Coronary artery (tissue), 2 donors: ENCODE measurements around the gene TUFM.
"Not testable (repeated sequence)": the region's sequence is repeated elsewhere in the genome, so short reads cannot be mapped to it uniquely, and the experiment has no call there.

Source experiments
- DNase-seq: peaks from one replicate; pipeline ENCODE4 v3.0.0-alpha.2; 2017; ENCODE audit warnings: low spot score
- H3K27ac ChIP-seq, 2 donors: fragments of 200-600 bp; sonication (generic); one replicate each; pipeline ENCODE4 v1.5.1; 2016 to 2019
- H3K4me3 ChIP-seq: fragments of 200-600 bp; sonication (generic); 2 replicates; pipeline ENCODE4 v1.5.1; 2016; ENCODE audit warnings: mild to moderate bottlenecking, moderate library complexity
- TF ChIP-seq, protein P1 (sequence below): fragments of 200-600 bp; sonication (generic); IDR thresholded peaks from one replicate; pipeline ENCODE4 v1.5.1; 2019; ENCODE audit warnings: antibody characterized with exemption

TUFM gene

DNA sequence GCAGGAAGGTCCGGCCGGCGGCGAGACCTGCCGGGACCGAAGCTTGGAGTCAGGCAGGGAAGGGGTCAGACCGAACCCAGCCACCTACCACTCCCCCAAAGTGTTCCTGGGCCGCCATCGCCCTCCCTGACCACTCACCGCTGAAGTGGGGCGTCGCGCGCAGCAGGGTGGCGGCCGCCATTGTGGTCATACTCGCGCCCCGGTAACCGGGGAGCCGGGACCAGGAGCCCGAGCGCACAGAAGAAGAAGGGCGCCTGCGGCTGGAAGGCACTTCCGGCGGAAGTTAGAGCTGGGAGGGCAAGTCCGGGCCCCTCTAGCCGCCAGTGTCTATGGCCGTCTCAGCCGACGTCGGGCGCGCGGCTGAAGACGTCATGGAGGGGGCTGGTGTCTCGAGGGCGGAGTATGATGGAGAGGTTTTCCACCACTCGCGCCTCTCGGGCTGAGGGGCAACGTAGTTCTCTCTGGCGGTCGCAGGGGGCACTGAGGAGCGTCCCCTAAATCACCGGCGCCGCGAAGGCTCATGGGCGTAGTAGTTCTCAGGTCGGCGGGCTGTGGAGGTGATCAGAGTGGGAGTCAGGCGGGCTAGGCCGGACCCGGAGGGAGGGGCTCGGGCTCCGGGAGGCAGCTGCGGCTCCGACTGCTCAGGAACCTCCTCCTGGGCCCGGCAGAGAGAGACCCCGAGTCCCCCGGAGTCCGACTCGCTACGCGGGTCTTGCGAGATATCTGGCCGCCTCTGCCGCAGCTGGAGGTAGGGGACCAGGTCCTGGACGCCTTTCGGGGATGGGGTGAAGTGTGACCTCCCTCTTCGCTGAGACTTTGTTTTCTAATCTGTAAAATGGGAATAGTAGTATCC, at the start of gene TUFM:
TSS of gene TUFM (minus strand) at position 269 of the 853 bp plus-strand sequence. CDS start at position 190, 79 bp downstream.
- DNase-seq, result peak; percentile 98
- TF ChIP-seq, protein P1, sequence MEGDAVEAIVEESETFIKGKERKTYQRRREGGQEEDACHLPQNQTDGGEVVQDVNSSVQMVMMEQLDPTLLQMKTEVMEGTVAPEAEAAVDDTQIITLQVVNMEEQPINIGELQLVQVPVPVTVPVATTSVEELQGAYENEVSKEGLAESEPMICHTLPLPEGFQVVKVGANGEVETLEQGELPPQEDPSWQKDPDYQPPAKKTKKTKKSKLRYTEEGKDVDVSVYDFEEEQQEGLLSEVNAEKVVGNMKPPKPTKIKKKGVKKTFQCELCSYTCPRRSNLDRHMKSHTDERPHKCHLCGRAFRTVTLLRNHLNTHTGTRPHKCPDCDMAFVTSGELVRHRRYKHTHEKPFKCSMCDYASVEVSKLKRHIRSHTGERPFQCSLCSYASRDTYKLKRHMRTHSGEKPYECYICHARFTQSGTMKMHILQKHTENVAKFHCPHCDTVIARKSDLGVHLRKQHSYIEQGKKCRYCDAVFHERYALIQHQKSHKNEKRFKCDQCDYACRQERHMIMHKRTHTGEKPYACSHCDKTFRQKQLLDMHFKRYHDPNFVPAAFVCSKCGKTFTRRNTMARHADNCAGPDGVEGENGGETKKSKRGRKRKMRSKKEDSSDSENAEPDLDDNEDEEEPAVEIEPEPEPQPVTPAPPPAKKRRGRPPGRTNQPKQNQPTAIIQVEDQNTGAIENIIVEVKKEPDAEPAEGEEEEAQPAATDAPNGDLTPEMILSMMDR, result peak; percentile 15
- Histone ChIP-seq H3K4me3 (peak within 1 kb of the TSS; percentile 90), H3K27ac (peak within 1 kb of the TSS; percentile 86 to 93)

DNA sequence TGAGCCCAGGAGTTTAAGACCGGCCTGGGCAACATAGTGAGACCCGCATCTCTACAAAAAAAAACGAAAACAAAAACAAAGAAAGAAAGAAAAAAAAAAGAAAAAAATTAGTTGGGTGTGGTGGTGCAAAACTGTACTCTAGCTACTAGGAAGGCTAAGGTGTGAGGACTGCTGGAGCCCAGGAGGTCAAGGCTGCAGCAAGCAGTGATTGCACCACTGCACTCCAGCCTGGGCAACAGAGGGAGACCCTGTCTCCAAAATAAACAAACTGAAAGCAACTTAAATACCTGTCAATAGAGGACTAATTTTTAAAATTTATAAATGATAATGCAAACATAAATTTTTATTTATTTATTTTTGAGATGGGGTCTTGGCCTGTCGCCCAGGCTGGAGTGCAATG, 49.5 kb upstream of the TUFM start:
- TF ChIP-seq, protein P1, result no peak
- H3K27ac ChIP-seq, result no peak overlapping the region
- no peak overlapping the region for H3K4me3 ChIP-seq
- no peak for DNase-seq

DNA sequence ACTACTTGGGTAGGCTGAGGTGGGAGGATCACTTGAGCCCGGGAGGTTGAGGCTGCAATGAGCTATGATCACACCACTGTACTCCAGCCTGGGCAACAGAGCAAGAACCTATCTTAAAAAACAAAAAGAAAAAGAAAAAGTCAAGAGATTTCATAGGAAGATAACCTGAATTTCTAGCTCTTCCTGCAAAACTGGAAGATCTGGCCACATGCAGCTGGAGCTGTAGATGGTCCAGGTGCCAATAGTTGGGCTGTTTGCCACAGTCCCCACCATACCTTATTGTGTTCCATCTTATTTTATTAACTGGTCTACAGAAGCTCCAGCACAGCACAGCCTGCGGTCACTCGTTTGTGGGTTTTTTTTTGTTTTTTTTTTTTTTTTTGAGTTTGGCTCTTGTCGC, 47.1 kb upstream of the TUFM start:
- DNase-seq, result no peak
- Histone ChIP-seq H3K4me3 (no peak overlapping the region), H3K27ac (no peak overlapping the region)
- TF ChIP-seq, protein P1, result no peak

DNA sequence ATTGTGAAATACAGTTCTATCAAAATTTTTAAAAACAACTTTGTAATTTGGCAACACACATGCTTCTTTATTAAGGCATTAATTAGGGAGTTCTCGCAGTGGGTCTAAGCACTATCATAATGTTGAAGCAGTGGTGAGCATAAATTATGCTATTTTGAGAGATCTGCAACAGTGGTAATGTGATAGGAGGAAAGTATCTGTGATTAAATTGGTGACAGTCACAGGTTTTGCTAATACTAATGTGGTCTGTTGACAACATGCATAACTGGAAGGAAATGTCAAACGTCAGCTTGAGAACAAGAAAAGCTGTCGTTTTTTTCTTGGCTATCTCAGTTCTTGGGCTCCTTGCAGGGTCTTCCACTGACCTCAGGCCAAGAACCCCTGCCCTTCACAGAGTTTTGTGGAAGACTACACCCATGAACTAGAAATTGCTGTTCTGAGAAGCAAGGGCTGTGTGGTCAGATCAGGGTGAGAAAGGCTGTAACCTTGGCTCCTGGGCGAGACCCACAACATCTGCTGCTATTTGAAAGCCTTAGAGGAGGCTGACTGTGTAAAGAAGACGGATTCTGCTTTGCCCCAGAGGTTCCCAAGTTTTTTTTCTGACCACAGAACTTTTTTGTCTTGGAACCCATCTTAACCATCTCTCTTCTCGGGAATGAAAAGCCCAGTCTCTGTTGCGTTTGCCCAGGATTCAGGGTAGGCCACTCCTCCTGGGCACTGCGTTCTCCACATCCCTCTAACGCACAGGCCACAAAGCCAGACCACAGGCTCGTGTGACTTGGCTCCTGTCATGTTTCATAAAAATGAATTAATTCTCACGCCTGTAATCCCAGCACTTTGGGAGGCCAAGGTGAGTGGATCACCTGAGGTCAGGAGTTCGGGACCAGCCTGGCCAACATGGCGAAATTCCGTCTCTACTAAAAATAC, 46.1 kb upstream of the TUFM start:
- TF ChIP-seq, protein P1, result no peak
- no peak overlapping the region for H3K4me3 ChIP-seq
- no peak for DNase-seq
- no peak overlapping the region for H3K27ac ChIP-seq

DNA sequence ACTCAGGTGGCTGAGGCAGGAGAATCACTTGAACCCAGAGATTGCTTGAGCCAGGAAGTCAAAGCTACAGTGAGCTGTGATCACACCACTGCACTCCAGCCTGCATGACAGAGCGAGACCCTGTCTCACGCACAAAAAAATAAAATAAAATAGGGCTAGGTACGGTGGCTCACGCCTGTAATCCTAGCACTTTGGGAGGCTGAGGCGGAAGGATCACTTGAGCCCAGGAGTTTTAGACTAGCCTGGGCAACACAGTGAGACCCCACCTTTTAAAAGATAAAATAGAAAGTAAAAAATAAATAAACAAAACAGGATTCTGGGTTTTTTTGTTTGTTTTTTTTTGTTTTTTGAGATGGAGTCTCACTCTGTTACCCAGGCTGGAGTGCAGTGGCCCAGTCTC, 44.2 kb upstream of the TUFM start:
- not testable (repeated sequence) for DNase-seq, H3K4me3 ChIP-seq, H3K27ac ChIP-seq

DNA sequence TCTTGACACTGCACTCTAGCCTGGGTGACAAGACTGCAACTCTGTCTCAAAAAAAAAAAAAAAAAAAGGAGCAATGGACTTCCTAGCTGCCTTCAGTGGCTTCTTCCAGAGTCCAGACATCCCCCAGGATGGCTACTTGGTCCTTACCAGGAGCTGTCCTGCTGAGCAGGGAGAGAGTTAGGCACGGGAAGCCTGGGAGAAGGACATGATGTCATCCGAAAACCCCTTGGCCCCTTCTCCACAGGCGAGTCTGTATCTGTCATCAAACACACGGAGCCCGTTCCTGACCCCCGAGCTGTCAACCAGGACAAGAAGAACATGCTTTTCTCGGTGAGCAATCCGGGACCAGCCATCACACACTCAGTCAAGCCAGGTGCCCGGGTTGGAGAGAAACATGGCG, 40.8 kb upstream of the TUFM start:
- Histone ChIP-seq H3K4me3 (no peak overlapping the region), H3K27ac (no peak overlapping the region)
- no peak for DNase-seq
- TF ChIP-seq, protein P1, result no peak

DNA sequence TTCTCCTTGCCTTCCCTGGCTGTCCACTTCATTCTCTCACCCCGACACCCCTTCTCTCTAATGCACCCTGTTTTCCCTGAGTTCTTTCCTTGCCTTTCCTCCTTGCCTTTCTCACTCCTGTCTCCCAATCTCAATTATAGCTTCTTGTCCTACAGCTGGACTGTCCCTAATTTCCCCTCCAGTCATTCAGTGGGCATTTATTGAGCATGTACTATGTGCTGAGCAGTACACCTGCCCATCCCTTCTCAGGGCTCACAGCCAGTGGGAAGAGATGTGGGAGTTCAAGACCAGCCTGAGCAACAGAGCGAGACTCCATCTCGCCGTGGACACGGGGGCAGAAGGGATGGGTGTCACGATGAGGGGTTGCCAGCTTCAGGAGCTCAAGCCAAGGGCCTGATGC, 37.9 kb upstream of the TUFM start:
- TF ChIP-seq, protein P1, result no peak
- H3K27ac ChIP-seq, result no peak overlapping the region
- no peak for DNase-seq
- no peak overlapping the region for H3K4me3 ChIP-seq
